CD4-positive, alpha-beta memory T cell (primary cell): ENCODE data around the gene QPRT. TPM values are rescaled to one million over a fixed set of nuclear protein-coding genes. Genes with fewer than 3 reads are reported as not detected.

ENCODE experiments used
- CTCF ChIA-PET: fragments of 350-600 bp; sonication (Branson Sonifier 250); formaldehyde crosslinking; loops from one replicate; lab custom pipeline; 2021; ENCODE audit warnings: inconsistent platforms; ENCODE audit not compliant: partially characterized antibody; lab: Charles Lee
- POLR2A ChIA-PET: fragments of 350-600 bp; sonication (Branson Sonifier 250); formaldehyde crosslinking; loops from one replicate; lab custom pipeline; 2021; ENCODE audit not compliant: partially characterized antibody; lab: Charles Lee
- DNase-seq, 5 donors: peaks; one replicate each; pipeline versions ENCODE4 v3.0.0 to v3.0.0-alpha.2; 2020 to 2022; ENCODE audit warnings: mixed read lengths in 1 of 5
- H3K27ac ChIP-seq: one replicate; pipeline ENCODE4 v1.7.0; 2013; ENCODE audit warnings: low read depth, low read length
- H3K27me3 ChIP-seq: 2 replicates; pipeline ENCODE4 v1.7.0; 2013; ENCODE audit warnings: mild to moderate bottlenecking, low read length, moderate library complexity; ENCODE audit not compliant: insufficient read depth
- H3K36me3 ChIP-seq: 2 replicates; pipeline ENCODE4 v1.7.0; 2013; ENCODE audit warnings: mild to moderate bottlenecking, low read length, moderate library complexity; ENCODE audit not compliant: insufficient read depth
- H3K4me1 ChIP-seq: 2 replicates; pipeline ENCODE4 v1.7.0; 2013; ENCODE audit warnings: mild to moderate bottlenecking, low read length, moderate library complexity; ENCODE audit not compliant: insufficient read depth
- H3K4me3 ChIP-seq, 2 donors: one replicate each; pipeline ENCODE4 v1.7.0; 2013; ENCODE audit warnings: low read length in 2 of 2, mild to moderate bottlenecking in 1 of 2
- H3K9me3 ChIP-seq, 2 donors: one replicate each; pipeline ENCODE4 v1.7.0; 2013; ENCODE audit warnings: low read length in 2 of 2, control low read depth in 1 of 2; ENCODE audit not compliant: control insufficient read depth in 1 of 2
- H3K27ac Mint-ChIP-seq, 7 donors: one replicate each; pipeline ENCODE4 v1.8.0; 2020 to 2021; ENCODE audit warnings: mixed read lengths in 7 of 7, mild to moderate bottlenecking in 6 of 7, inconsistent platforms in 3 of 7, moderate library complexity in 3 of 7
- H3K27me3 Mint-ChIP-seq, 2 donors: one replicate each; pipeline ENCODE4 v1.8.0; 2020 to 2021; ENCODE audit warnings: mixed read lengths in 2 of 2
- H3K36me3 Mint-ChIP-seq, 2 donors: one replicate each; pipeline ENCODE4 v1.8.0; 2020 to 2021; ENCODE audit warnings: mixed read lengths in 2 of 2, inconsistent platforms in 1 of 2, mild to moderate bottlenecking in 1 of 2
- H3K4me1 Mint-ChIP-seq, 4 donors: one replicate each; pipeline ENCODE4 v1.8.0; 2020 to 2021; ENCODE audit warnings: mixed read lengths in 4 of 4, mild to moderate bottlenecking in 1 of 4
- H3K4me3 Mint-ChIP-seq, 8 donors: one replicate each; pipeline ENCODE4 v1.8.0; 2020 to 2021; ENCODE audit warnings: mixed read lengths in 8 of 8, mild to moderate bottlenecking in 7 of 8, moderate library complexity in 6 of 8, inconsistent platforms in 3 of 8
- H3K9me3 Mint-ChIP-seq, 8 donors: one replicate each; pipeline ENCODE4 v1.8.0; 2020 to 2021; ENCODE audit warnings: mixed read lengths in 8 of 8, mild to moderate bottlenecking in 5 of 8, inconsistent platforms in 3 of 8, moderate library complexity in 1 of 8
- intact Hi-C: fragments of 100-400 bp; cut with micrococcal nuclease; formaldehyde crosslinking; loops from one replicate; pipeline ENCODE4 v1.15.1; 2023
- polyA plus RNA-seq, 2 donors: library from polyadenylated mRNA; unstranded; fragments of 300-500 nt; fragmentation: Illumina TruSeq; gene quantifications; one replicate each; pipeline ENCODE4 v1.2.3, GENCODE V29; 2021
- total RNA-seq, 2 experiments: library from RNA; stranded (reverse); gene quantifications; one replicate each; pipeline ENCODE4 v1.2.3, GENCODE V29; 2021

QPRT gene
- total and polyA plus RNA-seq, 4 experiments from 2014 or later, result 0.53 to 1.1 (median 0.84) TPM

GRCh38 chr16:29696881-29697331 is 17.9 kb downstream of the QPRT start:
- Histone ChIP-seq H3K4me3 (no peak overlapping the region), H3K9me3 (no peaks in the 10 kb centered on the region), H3K27ac (no peak overlapping the region), H3K36me3 (no peaks in the 10 kb centered on the region), H3K27me3 (no peaks in the 10 kb centered on the region), H3K4me1 (peaks cover 15% of the 10 kb centered on the region)
- Mint-ChIP-seq H3K9me3 (peaks cover 0 to 2% (median 0%) of the 10 kb centered on the region in 8 donors), H3K27ac (no peak overlapping the region), H3K27me3 (no peaks in the 10 kb centered on the region), H3K4me1 (peaks cover 11 to 23% (median 17%) of the 10 kb centered on the region in 4 donors), H3K36me3 (no peaks in the 10 kb centered on the region), H3K4me3 (no peak overlapping the region)
- ChIA-PET CTCF (interaction anchor here (0.8 to 9.2 kb wide), 5 partner anchors 23 to 335 kb away, joined by 3 to 172 read pairs (median 5); no protein-coding TSS in a partner anchor), POLR2A (interaction anchor here (1.2 to 8.7 kb wide), 3 partner anchors 93 to 167 kb away, joined by 3 to 148 read pairs (median 4); partner anchors contain the start of genes MAZ and PRRT2)
- intact Hi-C loops, result no loop called here
- no peak for DNase-seq

- peaks cover 19% of the 10 kb centered on the region for H3K4me1 ChIP-seq
- H3K36me3 ChIP-seq, result no peaks in the 10 kb centered on the region
- no peak overlapping the region for H3K27ac ChIP-seq
- intact Hi-C loops, result no loop called here
- POLR2A ChIA-PET, result interaction anchor here (1.2 to 8.7 kb wide), 2 partner anchors 92 to 112 kb away, joined by 4 to 148 read pairs; partner anchors contain the start of genes MAZ and PRRT2
- Mint-ChIP-seq H3K9me3 (peaks cover 0 to 2% (median 0%) of the 10 kb centered on the region in 8 donors), H3K4me3 (no peak overlapping the region), H3K27ac (no peak overlapping the region), H3K27me3 (no peaks in the 10 kb centered on the region), H3K36me3 (no peaks in the 10 kb centered on the region), H3K4me1 (peaks cover 16 to 27% (median 21%) of the 10 kb centered on the region in 4 donors)
- no peak overlapping the region for H3K4me3 ChIP-seq
- no peaks in the 10 kb centered on the region for H3K9me3 ChIP-seq
- CTCF ChIA-PET, result interaction anchor here (0.8 to 9.2 kb wide), 5 partner anchors 22 to 151 kb away, joined by 3 to 172 read pairs (median 7); no protein-coding TSS in a partner anchor
- no peaks in the 10 kb centered on the region for H3K27me3 ChIP-seq
- no peak for DNase-seq
These were observed 18.4 kb downstream of the QPRT start for GRCh38 chr16:29697391-29697790.

GRCh38 chr16:29698042-29698441 is 19.1 kb downstream of the QPRT start:
- intact Hi-C loops, result no loop called here
- Histone ChIP-seq H3K27ac (no peak overlapping the region), H3K9me3 (no peaks in the 10 kb centered on the region), H3K36me3 (no peaks in the 10 kb centered on the region), H3K4me3 (no peak overlapping the region), H3K27me3 (no peaks in the 10 kb centered on the region), H3K4me1 (peaks cover 26% of the 10 kb centered on the region)
- DNase-seq, result no peak
- Mint-ChIP-seq H3K27me3 (no peaks in the 10 kb centered on the region), H3K9me3 (peaks cover 0 to 2% (median 0%) of the 10 kb centered on the region in 8 donors), H3K27ac (no peak overlapping the region), H3K36me3 (no peaks in the 10 kb centered on the region), H3K4me1 (peaks cover 21 to 33% (median 28%) of the 10 kb centered on the region in 4 donors), H3K4me3 (no peak overlapping the region)
- POLR2A ChIA-PET, result interaction anchor here (1.5 to 8.7 kb wide), 5 partner anchors 41 to 308 kb away, joined by 3 to 148 read pairs (median 94); partner anchors contain the start of genes C16orf54, MAZ, PAGR1 and PRRT2
- CTCF ChIA-PET, result interaction anchor here (3.3 to 9.2 kb wide), 6 partner anchors 12 to 150 kb away, joined by 29 to 172 read pairs (median 67); partner anchors contain the start of genes MVP and PAGR1

GRCh38 chr16:29698484-29699323 is 19.7 kb downstream of the QPRT start:
- H3K36me3 ChIP-seq, result no peaks in the 10 kb centered on the region
- no peaks in the 10 kb centered on the region for H3K9me3 ChIP-seq
- H3K27me3 ChIP-seq, result no peaks in the 10 kb centered on the region
- Mint-ChIP-seq H3K4me3 (no peak overlapping the region), H3K27me3 (no peaks in the 10 kb centered on the region), H3K36me3 (no peaks in the 10 kb centered on the region), H3K4me1 (peaks cover 23 to 37% (median 30%) of the 10 kb centered on the region in 4 donors), H3K27ac (peak overlapping the region in 5 of 7 donors; percentile 22 to 69 (median 42)), H3K9me3 (peaks cover 0 to 2% (median 0%) of the 10 kb centered on the region in 8 donors)
- CTCF ChIA-PET, result interaction anchor here (0.7 to 9.2 kb wide), 21 partner anchors 11 to 333 kb away, joined by 3 to 172 read pairs (median 16); partner anchors contain the start of genes KIF22, MVP, PAGR1 and TLCD3B
- H3K27ac ChIP-seq, result no peak overlapping the region
- intact Hi-C loops, result no loop called here
- no peak overlapping the region for H3K4me3 ChIP-seq
- POLR2A ChIA-PET, result interaction anchor here (0.6 to 8.7 kb wide), 12 partner anchors 13 to 307 kb away, joined by 3 to 148 read pairs (median 42); partner anchors contain the start of genes C16orf54, KIF22, MAZ and MVP
- no peak for DNase-seq
- peaks cover 32% of the 10 kb centered on the region for H3K4me1 ChIP-seq

- CTCF ChIA-PET, result interaction anchor here (0.6 to 9.2 kb wide), 42 partner anchors 8 to 756 kb away, joined by 3 to 172 read pairs (median 7); partner anchors contain the start of genes CDIPT, KIF22, MVP and PAGR1
- peaks cover 0 to 2% (median 0%) of the 10 kb centered on the region in 8 donors for H3K9me3 Mint-ChIP-seq
These were observed 20.6 kb downstream of the QPRT start for GRCh38 chr16:29699324-29700219.

More at GRCh38 chr16:29699324-29700219, 20.6 kb downstream of the QPRT start:
- H3K4me3 ChIP-seq, result no peak overlapping the region
- H3K36me3 ChIP-seq, result no peaks in the 10 kb centered on the region
- intact Hi-C loops, result loop anchor here (1.0 to 2.0 kb wide), 7 partner anchors 22 to 322 kb away; partner anchors contain the start of genes INO80E, KIF22 and PAGR1
- peaks cover 25 to 37% (median 30%) of the 10 kb centered on the region in 4 donors for H3K4me1 Mint-ChIP-seq
- H3K4me1 ChIP-seq, result peaks cover 34% of the 10 kb centered on the region
- POLR2A ChIA-PET, result interaction anchor here (0.6 to 8.7 kb wide), 30 partner anchors 12 to 366 kb away, joined by 3 to 148 read pairs (median 6); partner anchors contain the start of genes ALDOA, C16orf54, HIRIP3 and KIF22
- no peaks in the 10 kb centered on the region for H3K27me3 ChIP-seq
- no peak for DNase-seq
- H3K36me3 Mint-ChIP-seq, result no peaks in the 10 kb centered on the region
- no peaks in the 10 kb centered on the region for H3K27me3 Mint-ChIP-seq
- H3K27ac Mint-ChIP-seq, result peak overlapping the region in 6 of 7 donors; percentile 8 to 69 (median 48)
- no peak overlapping the region for H3K4me3 Mint-ChIP-seq
- H3K27ac ChIP-seq, result no peak overlapping the region
- no peaks in the 10 kb centered on the region for H3K9me3 ChIP-seq
